Measurements from ENCODE around the gene FAAP20. TPM values are rescaled to one million over a fixed set of nuclear protein-coding genes. Genes with fewer than 3 reads are reported as not detected.

The FAAP20 gene
- total RNA-seq, 3 donors from 2014 or later, result 23.4 to 42.6 (median 32.0) TPM

DNA sequence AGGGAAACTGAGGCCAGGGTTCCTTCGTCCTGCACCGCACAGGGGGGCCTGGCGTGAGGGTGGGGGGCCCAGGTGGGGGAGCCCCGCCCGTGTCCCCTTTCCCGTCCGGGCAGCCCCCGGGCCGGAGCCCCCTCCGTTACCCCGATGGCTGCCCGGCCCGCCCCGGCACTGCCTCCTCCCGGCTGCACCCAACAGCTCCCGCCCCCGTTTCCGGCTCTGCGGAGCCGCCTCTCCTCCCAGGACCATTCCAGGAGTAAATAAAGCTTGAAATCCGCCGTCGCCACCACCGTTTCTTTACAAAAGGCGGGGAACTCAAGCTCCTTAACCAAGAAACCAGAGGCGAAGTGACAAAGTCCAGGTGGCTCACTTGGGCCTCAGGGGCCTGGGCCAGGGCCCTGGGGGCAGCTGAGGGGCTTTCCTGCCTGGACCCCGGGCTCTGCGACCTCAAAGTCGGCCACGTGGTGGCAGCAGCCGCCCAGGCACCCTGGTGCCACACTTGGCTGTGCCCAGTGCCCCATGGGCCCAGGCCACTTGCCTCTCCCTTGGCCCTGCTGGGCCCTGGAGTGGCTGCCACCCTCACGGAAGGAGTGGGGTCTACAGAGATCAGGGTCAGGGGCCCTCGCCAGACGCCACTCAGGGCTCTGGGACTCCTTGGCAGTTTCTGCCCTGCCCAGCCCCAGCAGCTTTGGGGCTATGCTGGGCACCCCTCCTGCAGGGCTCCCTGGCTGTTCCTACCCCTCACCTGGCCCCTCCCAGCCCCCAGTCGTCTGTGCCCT is 514 bp upstream of the FAAP20 start:
- intact Hi-C loops (cut with DNase I, micrococcal nuclease), result loop anchor here in 1 of 2 donors (5.0 kb wide), 1 partner anchor 182 kb away; no protein-coding TSS in a partner anchor
- ATAC-seq (peak; percentile 77), DNase-seq (peak; percentile 92 to 95 (median 94))
- Histone ChIP-seq H3K36me3 (ENCODE audit: low read depth) (no peaks in the 10 kb centered on the region), H3K4me1 (ENCODE audit: low read depth) (peaks cover 42% of the 10 kb centered on the region), H3K9me3 (no peaks in the 10 kb centered on the region), H3K4me3 (peak overlapping the region; percentile 26)
- TF ChIP-seq, protein P1, sequence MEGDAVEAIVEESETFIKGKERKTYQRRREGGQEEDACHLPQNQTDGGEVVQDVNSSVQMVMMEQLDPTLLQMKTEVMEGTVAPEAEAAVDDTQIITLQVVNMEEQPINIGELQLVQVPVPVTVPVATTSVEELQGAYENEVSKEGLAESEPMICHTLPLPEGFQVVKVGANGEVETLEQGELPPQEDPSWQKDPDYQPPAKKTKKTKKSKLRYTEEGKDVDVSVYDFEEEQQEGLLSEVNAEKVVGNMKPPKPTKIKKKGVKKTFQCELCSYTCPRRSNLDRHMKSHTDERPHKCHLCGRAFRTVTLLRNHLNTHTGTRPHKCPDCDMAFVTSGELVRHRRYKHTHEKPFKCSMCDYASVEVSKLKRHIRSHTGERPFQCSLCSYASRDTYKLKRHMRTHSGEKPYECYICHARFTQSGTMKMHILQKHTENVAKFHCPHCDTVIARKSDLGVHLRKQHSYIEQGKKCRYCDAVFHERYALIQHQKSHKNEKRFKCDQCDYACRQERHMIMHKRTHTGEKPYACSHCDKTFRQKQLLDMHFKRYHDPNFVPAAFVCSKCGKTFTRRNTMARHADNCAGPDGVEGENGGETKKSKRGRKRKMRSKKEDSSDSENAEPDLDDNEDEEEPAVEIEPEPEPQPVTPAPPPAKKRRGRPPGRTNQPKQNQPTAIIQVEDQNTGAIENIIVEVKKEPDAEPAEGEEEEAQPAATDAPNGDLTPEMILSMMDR (IDR thresholded peaks at IDR 0.05), result peak; percentile 85

GRCh38 chr1:2193514-2194281 is 874 bp downstream of the FAAP20 start:
- ATAC-seq, result no peak
- Histone ChIP-seq H3K4me1 (ENCODE audit: low read depth) (peaks cover 35% of the 10 kb centered on the region), H3K36me3 (ENCODE audit: low read depth) (no peaks in the 10 kb centered on the region), H3K9me3 (no peaks in the 10 kb centered on the region), H3K4me3 (no peak overlapping the region)
- no peak for DNase-seq
- intact Hi-C loops (cut with DNase I, micrococcal nuclease), result no loop called here
- TF ChIP-seq, protein P1 (IDR thresholded peaks at IDR 0.05), result no peak

- intact Hi-C loops (cut with DNase I, micrococcal nuclease), result no loop called here
- Histone ChIP-seq H3K4me3 (no peak overlapping the region), H3K4me1 (ENCODE audit: low read depth) (peaks cover 29% of the 10 kb centered on the region), H3K9me3 (no peaks in the 10 kb centered on the region), H3K36me3 (ENCODE audit: low read depth) (no peaks in the 10 kb centered on the region)
- TF ChIP-seq, protein P1 (IDR thresholded peaks at IDR 0.05), result no peak
- DNase-seq, result no peak
- no peak for ATAC-seq
These were observed 2.3 kb downstream of the FAAP20 start for GRCh38 chr1:2192031-2192995.

DNA sequence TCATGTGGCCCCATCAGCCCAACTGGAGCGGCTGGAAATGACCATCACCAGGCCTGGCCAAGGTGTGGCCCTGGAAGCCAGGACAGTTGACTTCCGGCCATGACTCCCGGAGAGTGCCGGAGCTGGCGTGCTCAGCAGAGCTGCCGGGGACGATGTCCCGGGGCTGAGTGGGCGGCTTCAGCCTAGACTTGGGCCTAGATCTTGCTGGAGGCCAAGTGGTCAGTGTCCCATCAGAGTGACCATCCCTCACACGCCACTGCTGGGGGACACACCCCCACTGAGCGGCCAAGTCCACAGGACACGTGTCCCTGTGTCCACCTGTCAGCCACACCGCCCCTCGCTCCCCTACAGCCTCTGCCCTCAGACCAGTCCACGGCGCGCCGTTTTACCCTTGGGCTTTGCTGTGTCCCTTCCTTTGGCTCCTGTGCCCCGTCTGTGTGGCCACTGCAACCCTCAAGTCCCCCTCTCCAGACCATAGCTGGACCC is 4.0 kb downstream of the FAAP20 start:
- Histone ChIP-seq H3K9me3 (no peaks in the 10 kb centered on the region), H3K36me3 (ENCODE audit: low read depth) (no peaks in the 10 kb centered on the region), H3K4me1 (ENCODE audit: low read depth) (peaks cover 26% of the 10 kb centered on the region), H3K4me3 (no peak overlapping the region)
- DNase-seq (no peak), ATAC-seq (no peak)
- intact Hi-C loops (cut with DNase I, micrococcal nuclease), result no loop called here
- TF ChIP-seq, protein P1 (IDR thresholded peaks at IDR 0.05), result no peak

All from mucosa of descending colon (tissue), 3 donors.